Lower lobe of right lung (tissue), 2 donors: ENCODE measurements around the gene NOTCH1. TPM values are rescaled to one million over a fixed set of nuclear protein-coding genes. Genes with fewer than 3 reads are reported as not detected.

Source experiments
- ATAC-seq, 2 donors: fragments of 200-7000 bp; cut with Tn5 transposase; one replicate each; pipeline ENCODE4 v1.9.1; 2020 to 2022; ENCODE audit warnings: mild to moderate bottlenecking in 2 of 2, moderate library complexity in 2 of 2
- DNase-seq: peaks from one replicate; pipeline ENCODE4 v3.0.0-alpha.2; 2020
- H3K27ac ChIP-seq: fragments of 200-600 bp; one replicate; pipeline ENCODE4 v1.8.0; 2022
- H3K27me3 ChIP-seq: fragments of 200-600 bp; one replicate; pipeline ENCODE4 v1.8.0; 2022; ENCODE audit warnings: low read depth
- H3K36me3 ChIP-seq: fragments of 200-600 bp; one replicate; pipeline ENCODE4 v1.8.0; 2022; ENCODE audit warnings: mild to moderate bottlenecking
- H3K4me1 ChIP-seq: fragments of 200-600 bp; one replicate; pipeline ENCODE4 v1.8.0; 2022
- H3K4me3 ChIP-seq: fragments of 200-600 bp; one replicate; pipeline ENCODE4 v1.8.0; 2022; ENCODE audit warnings: mild to moderate bottlenecking
- H3K9me3 ChIP-seq: fragments of 200-600 bp; one replicate; pipeline ENCODE4 v1.8.0; 2022
- CTCF ChIP-seq: fragments of 200-600 bp; IDR thresholded peaks from one replicate; pipeline ENCODE4 v1.8.0; 2022; ENCODE audit warnings: antibody characterized with exemption, mild to moderate bottlenecking
- intact Hi-C: fragments of 100-400 bp; cut with DNase I; formaldehyde crosslinking; loops from one replicate; pipeline ENCODE4 v1.11.0; 2022
- total RNA-seq: library from RNA; stranded (reverse); fragmentation: NEBNext Ultra II Directional; extraction: Animal tissue kit (Norgen Biotek cat#: 25700); gene quantifications from one replicate; pipeline ENCODE4 v1.2.1, GENCODE V29; 2021
- donor health status: DM: no; HTN: yes; CAD: no; lungs with severe emphysema.

NOTCH1 gene
- total RNA-seq, 1 donor from 2014 or later: 91.4 TPM

- no peak for TF ChIP-seq CTCF
- H3K27me3 ChIP-seq: no peaks in the 10 kb centered on the region
- no peak overlapping the region for H3K4me3 ChIP-seq
- intact Hi-C loops: no loop called here
- peaks cover 56% of the 10 kb centered on the region for H3K4me1 ChIP-seq
- DNase-seq: no peak
- H3K27ac ChIP-seq: no peak overlapping the region
- no peaks in the 10 kb centered on the region for H3K9me3 ChIP-seq
- H3K36me3 ChIP-seq: no peaks in the 10 kb centered on the region
- no peak for ATAC-seq
These were observed 40.6 kb upstream of the NOTCH1 start for GRCh38 chr9:136586391-136586953.

GRCh38 chr9:136585531-136586120 lies 39.8 kb upstream of the NOTCH1 start:
- intact Hi-C loops: no loop called here
- H3K27ac ChIP-seq: no peak overlapping the region
- no peaks in the 10 kb centered on the region for H3K9me3 ChIP-seq
- peaks cover 48% of the 10 kb centered on the region for H3K4me1 ChIP-seq
- no peaks in the 10 kb centered on the region for H3K27me3 ChIP-seq
- ATAC-seq: no peak
- DNase-seq: no peak
- H3K4me3 ChIP-seq: no peak overlapping the region
- no peak for TF ChIP-seq CTCF
- no peaks in the 10 kb centered on the region for H3K36me3 ChIP-seq

GRCh38 chr9:136584934-136585333 lies 39.1 kb upstream of the NOTCH1 start:
- Histone ChIP-seq H3K9me3 (no peaks in the 10 kb centered on the region), H3K4me3 (no peak overlapping the region), H3K4me1 (peaks cover 41% of the 10 kb centered on the region), H3K27ac (no peak overlapping the region), H3K27me3 (no peaks in the 10 kb centered on the region), H3K36me3 (no peaks in the 10 kb centered on the region)
- intact Hi-C loops: no loop called here
- DNase-seq (no peak), ATAC-seq (no peak)
- TF ChIP-seq CTCF: no peak

GRCh38 chr9:136584401-136584932 lies 38.6 kb upstream of the NOTCH1 start:
- DNase-seq (no peak), ATAC-seq (no peak)
- Histone ChIP-seq H3K27ac (no peak overlapping the region), H3K27me3 (no peaks in the 10 kb centered on the region), H3K4me1 (peaks cover 39% of the 10 kb centered on the region), H3K9me3 (no peaks in the 10 kb centered on the region), H3K4me3 (no peak overlapping the region), H3K36me3 (no peaks in the 10 kb centered on the region)
- no peak for TF ChIP-seq CTCF
- intact Hi-C loops: no loop called here

GRCh38 chr9:136582977-136583735 lies 37.3 kb upstream of the NOTCH1 start:
- TF ChIP-seq CTCF: no peak
- no peak for DNase-seq
- Histone ChIP-seq H3K4me1 (peaks cover 37% of the 10 kb centered on the region), H3K4me3 (no peak overlapping the region), H3K9me3 (no peaks in the 10 kb centered on the region), H3K27me3 (no peaks in the 10 kb centered on the region), H3K36me3 (no peaks in the 10 kb centered on the region), H3K27ac (no peak overlapping the region)
- ATAC-seq: no peak
- intact Hi-C loops: no loop called here
